ENCODE measurements around the gene KIAA1217. TPM values are rescaled to one million over a fixed set of nuclear protein-coding genes. Genes with fewer than 3 reads are reported as not detected.

KIAA1217 gene
- polyA plus RNA-seq, 1 of the 3 experiments (the other 2 are of a cell fraction): 7.2 TPM

- no peak for TF ChIP-seq RXRA (IDR thresholded peaks at IDR 0.05; ENCODE audit: borderline replicate concordance, low read depth)
- no peak for TF ChIP-seq GATA2 (CRISPR knock-in tag; IDR thresholded peaks at IDR 0.05)
- TF ChIP-seq NFIC (IDR thresholded peaks at IDR 0.05; ENCODE audit: borderline replicate concordance): no peak
- no peak for TF ChIP-seq IRF3 (IDR thresholded peaks at IDR 0.05; ENCODE audit: low read depth, low read length)
- TF ChIP-seq MXI1 (IDR thresholded peaks at IDR 0.05; ENCODE audit: low read depth, low read length): no peak
- no peak for TF ChIP-seq EP300 (IDR thresholded peaks at IDR 0.05; ENCODE audit: borderline replicate concordance in 1 of 2, low read depth in 1 of 2, low read length in 1 of 2)
- no peak for TF ChIP-seq TAF1 (IDR thresholded peaks at IDR 0.05; ENCODE audit: borderline replicate concordance, low read depth, low read length)
- no peak for TF ChIP-seq TEAD4 (IDR thresholded peaks at IDR 0.05; ENCODE audit: borderline replicate concordance, insufficient read depth)
- no peak for TF ChIP-seq RCOR1 (IDR thresholded peaks at IDR 0.05; ENCODE audit: low read length)
- no peak for TF ChIP-seq PBX3 (IDR thresholded peaks at IDR 0.05)
Measured at GRCh38 chr10:24341371-24341770, 132.4 kb downstream of the KIAA1217 start (continued).

DNA sequence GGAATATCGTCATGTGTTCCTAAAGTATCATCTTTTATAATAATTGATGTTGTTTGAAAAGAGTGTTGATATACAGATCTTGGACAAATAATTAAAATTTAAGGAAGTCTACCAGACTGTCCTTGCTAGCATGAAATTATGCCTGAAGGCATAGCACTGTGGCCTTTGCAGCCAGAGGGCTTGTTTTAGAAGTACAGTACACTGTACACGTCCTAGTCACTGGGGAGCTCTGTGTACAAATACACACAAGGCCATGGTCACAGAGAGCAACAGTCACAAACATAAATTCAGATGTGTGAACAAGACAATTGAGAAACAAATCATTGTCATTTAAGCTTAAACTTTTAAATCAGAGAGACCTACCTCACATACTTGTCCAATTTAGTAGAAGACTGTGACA lies 133.0 kb downstream of the KIAA1217 start:
- no peaks in the 10 kb centered on the region for H3K9me3 ChIP-seq

More for the DNA sequence above, 133.0 kb downstream of the KIAA1217 start:
- POLR2A ChIA-PET: no interaction called here
- Histone ChIP-seq H3K9ac (no peak overlapping the region), H2AFZ (ENCODE audit: low read depth) (no peak overlapping the region), H3F3A (replicated peaks; ENCODE audit: insufficient read depth) (peaks cover 25% of the 10 kb centered on the region), H3K4me2 (no peak overlapping the region), H3K9me2 (no peaks in the 10 kb centered on the region), H3K27ac (ENCODE audit: low read depth in 2 of 2, low read length in 1 of 2) (no peak overlapping the region), H3K4me1 (ENCODE audit: control insufficient read depth in 1 of 2, insufficient read depth in 2 of 2, low read depth in 1 of 2, low read length in 1 of 2) (peaks cover 6 to 32% of the 10 kb centered on the region in 2 experiments), H4K20me1 (ENCODE audit: insufficient read depth) (no peaks in the 10 kb centered on the region), H3K27me3 (ENCODE audit: insufficient read depth) (no peaks in the 10 kb centered on the region), H3K79me2 (ENCODE audit: insufficient read depth) (no peaks in the 10 kb centered on the region), H3K4me3 (ENCODE audit: low read depth in 2 of 2, low read length in 1 of 2) (no peak overlapping the region), H3K36me3 (replicated peaks in 1 of 2; ENCODE audit: control insufficient read depth in 1 of 2, insufficient read depth in 2 of 2, low read length in 1 of 2) (no peaks in the 10 kb centered on the region)
- CTCF ChIA-PET: interaction anchor here (1.5 kb wide), 2 partner anchors 18 to 348 kb away, joined by 5 to 6 read pairs; no protein-coding TSS in a partner anchor
- no peak for TF ChIP-seq FOXM1 (IDR thresholded peaks at IDR 0.05; ENCODE audit: low read depth)
- TF ChIP-seq TAF1 (IDR thresholded peaks at IDR 0.05; ENCODE audit: borderline replicate concordance, low read depth, low read length): no peak
- no peak for TF ChIP-seq RAD21 (IDR thresholded peaks at IDR 0.05; ENCODE audit: low read length)
- TF ChIP-seq GABPA (IDR thresholded peaks at IDR 0.05; ENCODE audit: low read depth): no peak
- no peak for TF ChIP-seq CTCF (IDR thresholded peaks at IDR 0.05)
- no peak for TF ChIP-seq TCF12 (IDR thresholded peaks at IDR 0.05)
- TF ChIP-seq, protein P1, sequence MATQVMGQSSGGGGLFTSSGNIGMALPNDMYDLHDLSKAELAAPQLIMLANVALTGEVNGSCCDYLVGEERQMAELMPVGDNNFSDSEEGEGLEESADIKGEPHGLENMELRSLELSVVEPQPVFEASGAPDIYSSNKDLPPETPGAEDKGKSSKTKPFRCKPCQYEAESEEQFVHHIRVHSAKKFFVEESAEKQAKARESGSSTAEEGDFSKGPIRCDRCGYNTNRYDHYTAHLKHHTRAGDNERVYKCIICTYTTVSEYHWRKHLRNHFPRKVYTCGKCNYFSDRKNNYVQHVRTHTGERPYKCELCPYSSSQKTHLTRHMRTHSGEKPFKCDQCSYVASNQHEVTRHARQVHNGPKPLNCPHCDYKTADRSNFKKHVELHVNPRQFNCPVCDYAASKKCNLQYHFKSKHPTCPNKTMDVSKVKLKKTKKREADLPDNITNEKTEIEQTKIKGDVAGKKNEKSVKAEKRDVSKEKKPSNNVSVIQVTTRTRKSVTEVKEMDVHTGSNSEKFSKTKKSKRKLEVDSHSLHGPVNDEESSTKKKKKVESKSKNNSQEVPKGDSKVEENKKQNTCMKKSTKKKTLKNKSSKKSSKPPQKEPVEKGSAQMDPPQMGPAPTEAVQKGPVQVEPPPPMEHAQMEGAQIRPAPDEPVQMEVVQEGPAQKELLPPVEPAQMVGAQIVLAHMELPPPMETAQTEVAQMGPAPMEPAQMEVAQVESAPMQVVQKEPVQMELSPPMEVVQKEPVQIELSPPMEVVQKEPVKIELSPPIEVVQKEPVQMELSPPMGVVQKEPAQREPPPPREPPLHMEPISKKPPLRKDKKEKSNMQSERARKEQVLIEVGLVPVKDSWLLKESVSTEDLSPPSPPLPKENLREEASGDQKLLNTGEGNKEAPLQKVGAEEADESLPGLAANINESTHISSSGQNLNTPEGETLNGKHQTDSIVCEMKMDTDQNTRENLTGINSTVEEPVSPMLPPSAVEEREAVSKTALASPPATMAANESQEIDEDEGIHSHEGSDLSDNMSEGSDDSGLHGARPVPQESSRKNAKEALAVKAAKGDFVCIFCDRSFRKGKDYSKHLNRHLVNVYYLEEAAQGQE (IDR thresholded peaks at IDR 0.05; ENCODE audit: low read depth, low read length): no peak
- TF ChIP-seq PBX3 (IDR thresholded peaks at IDR 0.05): no peak
- no peak for TF ChIP-seq GATA2 (CRISPR knock-in tag; IDR thresholded peaks at IDR 0.05)
- no peak for TF ChIP-seq RXRA (IDR thresholded peaks at IDR 0.05; ENCODE audit: borderline replicate concordance, low read depth)
- no peak for TF ChIP-seq YY1 (IDR thresholded peaks at IDR 0.05; ENCODE audit: low read depth)
- TF ChIP-seq FOSL2 (IDR thresholded peaks at IDR 0.05; ENCODE audit: borderline replicate concordance, low read depth): no peak
- no peak for TF ChIP-seq SMC3 (IDR thresholded peaks at IDR 0.05; ENCODE audit: low read depth, low read length)
- TF ChIP-seq SIN3A (IDR thresholded peaks at IDR 0.05; ENCODE audit: borderline replicate concordance, low read depth, low read length): no peak
- no peak for TF ChIP-seq JUND (IDR thresholded peaks at IDR 0.05)
- TF ChIP-seq NFIC (IDR thresholded peaks at IDR 0.05; ENCODE audit: borderline replicate concordance): no peak
- 92% methylated on average over 2 of the region's 2 CpGs for WGBS (ENCODE audit: low lambda C conversion rate)
- no peak for DNase-seq
